WERI-Rb-1 (cell line): ENCODE data around the gene C2orf92.
A peak's percentile ranks its signal among the peaks of the same experiment; 100 is the strongest.

ENCODE experiments used
- DNase-seq: peaks from one replicate; pipeline ENCODE4 v3.0.0-alpha.2; 2020
- H3K27ac ChIP-seq: fragments of 250-450 bp; sonication (Bioruptor Pico); 2 replicates; pipeline ENCODE4 v1.5.1; 2020; ENCODE audit warnings: mild to moderate bottlenecking, moderate library complexity
- H3K27me3 ChIP-seq: fragments of 250-450 bp; sonication (Bioruptor Pico); 2 replicates; pipeline ENCODE4 v1.5.1; 2021; ENCODE audit warnings: mild to moderate bottlenecking, low read depth, moderate library complexity; ENCODE audit not compliant: insufficient read depth, severe bottlenecking
- H3K36me3 ChIP-seq: fragments of 250-450 bp; sonication (Bioruptor Pico); 2 replicates; pipeline ENCODE4 v1.5.1; 2020; ENCODE audit warnings: mild to moderate bottlenecking, moderate library complexity
- H3K4me3 ChIP-seq: 2 replicates; pipeline ENCODE4 v1.5.1; 2011; ENCODE audit warnings: low read depth, mild to moderate bottlenecking, control low read depth, low read length
- H3K9me3 ChIP-seq: fragments of 250-450 bp; sonication (Bioruptor Pico); 2 replicates; pipeline ENCODE4 v1.5.1; 2021; ENCODE audit warnings: mild to moderate bottlenecking, moderate library complexity; ENCODE audit not compliant: severe bottlenecking
- TF ChIP-seq, protein P1 (sequence below): IDR thresholded peaks from 2 replicates; pipeline ENCODE4 v1.5.1; 2011; ENCODE audit warnings: low read depth, mild to moderate bottlenecking, control low read depth, inconsistent platforms, low read length

Gene C2orf92

GRCh38 chr2:97712693-97713295 is 43.3 kb downstream of the C2orf92 start:
- H3K9me3 ChIP-seq, result no peaks in the 10 kb centered on the region
- DNase-seq, result no peak
- H3K4me3 ChIP-seq, result no peak overlapping the region
- H3K27ac ChIP-seq, result no peak overlapping the region
- TF ChIP-seq, protein P1, sequence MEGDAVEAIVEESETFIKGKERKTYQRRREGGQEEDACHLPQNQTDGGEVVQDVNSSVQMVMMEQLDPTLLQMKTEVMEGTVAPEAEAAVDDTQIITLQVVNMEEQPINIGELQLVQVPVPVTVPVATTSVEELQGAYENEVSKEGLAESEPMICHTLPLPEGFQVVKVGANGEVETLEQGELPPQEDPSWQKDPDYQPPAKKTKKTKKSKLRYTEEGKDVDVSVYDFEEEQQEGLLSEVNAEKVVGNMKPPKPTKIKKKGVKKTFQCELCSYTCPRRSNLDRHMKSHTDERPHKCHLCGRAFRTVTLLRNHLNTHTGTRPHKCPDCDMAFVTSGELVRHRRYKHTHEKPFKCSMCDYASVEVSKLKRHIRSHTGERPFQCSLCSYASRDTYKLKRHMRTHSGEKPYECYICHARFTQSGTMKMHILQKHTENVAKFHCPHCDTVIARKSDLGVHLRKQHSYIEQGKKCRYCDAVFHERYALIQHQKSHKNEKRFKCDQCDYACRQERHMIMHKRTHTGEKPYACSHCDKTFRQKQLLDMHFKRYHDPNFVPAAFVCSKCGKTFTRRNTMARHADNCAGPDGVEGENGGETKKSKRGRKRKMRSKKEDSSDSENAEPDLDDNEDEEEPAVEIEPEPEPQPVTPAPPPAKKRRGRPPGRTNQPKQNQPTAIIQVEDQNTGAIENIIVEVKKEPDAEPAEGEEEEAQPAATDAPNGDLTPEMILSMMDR, result no peak
- no peaks in the 10 kb centered on the region for H3K36me3 ChIP-seq
- no peaks in the 10 kb centered on the region for H3K27me3 ChIP-seq

DNA sequence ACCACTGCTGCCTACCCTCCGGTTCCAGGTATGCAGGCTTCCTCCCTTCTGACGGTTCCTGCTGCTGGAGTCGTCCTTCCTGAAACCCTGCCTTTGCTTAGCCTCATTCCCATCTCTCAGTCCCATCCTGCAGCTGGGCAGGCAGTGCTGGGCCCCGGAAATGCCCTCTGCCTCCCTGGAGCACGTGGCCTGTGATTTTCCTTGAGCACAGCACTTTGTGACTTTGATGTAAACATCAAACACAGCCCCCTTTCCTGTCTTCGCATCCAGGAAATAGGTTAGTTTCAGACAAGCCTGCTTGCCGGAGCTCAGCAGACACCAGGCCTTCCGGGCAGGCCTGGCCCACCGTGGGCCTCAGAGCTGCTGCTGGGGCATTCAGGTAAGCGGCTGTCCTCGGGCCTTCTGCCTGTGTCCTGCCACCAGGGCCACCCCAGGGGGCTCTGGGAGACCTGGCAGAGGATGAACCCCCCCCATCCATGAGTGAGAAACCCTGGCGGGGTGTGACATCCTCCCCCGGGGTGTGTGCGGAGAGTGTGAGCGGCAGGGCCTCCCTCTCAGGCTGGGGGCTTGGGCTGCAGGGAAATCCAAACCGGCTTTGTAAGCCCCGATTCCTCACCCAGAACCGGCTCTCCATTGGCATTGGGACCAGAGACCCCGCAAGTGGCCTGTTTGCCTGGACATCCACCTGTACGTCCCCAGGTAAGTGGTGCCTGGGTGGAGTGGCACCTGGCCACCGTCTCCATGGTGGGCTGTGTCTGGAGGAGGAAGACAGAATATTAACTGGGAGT is 44.0 kb downstream of the C2orf92 start, which contains the start of gene ZAP70:
Gene ZAP70, plus strand, starts transcription at position 281 of the 788 bp plus-strand sequence. CDS start 10,461 bp downstream, outside the sequence.
- H3K9me3 ChIP-seq, result no peaks in the 10 kb centered on the region
- H3K27ac ChIP-seq, result peak within 1 kb of the TSS; percentile 16; the same call in 1 of the 2 replicates
- DNase-seq, result peak; percentile 5
- TF ChIP-seq, protein P1, result no peak
- no peak within 1 kb of the TSS for H3K4me3 ChIP-seq
- H3K27me3 ChIP-seq, result no peaks in the 10 kb centered on the region
- no peaks in the 10 kb centered on the region for H3K36me3 ChIP-seq

DNA sequence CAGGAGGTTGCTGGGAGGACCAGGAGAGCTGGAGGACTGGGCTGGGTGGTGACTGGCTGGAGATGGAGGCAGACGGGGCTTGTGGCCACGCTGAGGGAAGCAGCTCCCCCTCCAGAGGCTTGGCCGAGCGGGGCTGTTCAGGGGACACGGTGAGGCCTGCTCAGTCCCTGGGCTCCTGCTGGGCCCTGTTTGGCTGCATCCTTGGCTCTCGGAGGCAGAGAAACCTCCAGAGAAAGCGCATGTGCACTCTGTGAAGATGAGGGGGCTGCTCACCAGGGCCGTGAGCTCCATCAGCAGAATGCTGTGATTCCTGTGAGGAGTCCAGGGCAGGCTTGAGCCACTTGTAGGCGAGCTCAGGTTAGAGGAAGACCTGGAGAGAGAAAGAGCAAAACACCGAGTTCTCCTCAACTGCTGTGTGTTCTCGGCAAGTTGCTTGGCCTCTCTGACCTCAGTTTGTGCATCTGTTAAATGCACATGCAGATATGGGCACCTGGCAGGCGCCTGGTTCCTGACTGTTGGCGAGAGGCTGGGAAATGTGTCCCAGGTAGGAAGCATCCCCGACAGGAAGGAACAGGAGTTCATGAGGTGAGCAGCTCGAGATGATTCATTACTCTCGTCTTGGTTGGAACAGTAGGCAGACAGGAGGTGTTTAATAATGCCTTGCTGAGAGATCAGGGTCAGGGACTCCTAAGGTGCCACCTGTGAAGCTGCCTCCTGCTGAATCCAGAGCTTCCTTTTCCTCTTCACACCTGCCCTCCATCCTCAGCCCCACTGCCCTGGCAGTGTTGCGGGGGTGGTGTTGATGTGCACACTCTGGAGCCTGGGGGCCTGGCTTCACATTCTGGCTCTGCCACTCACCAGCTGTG is 44.8 kb downstream of the C2orf92 start:
- TF ChIP-seq, protein P1, result no peak
- H3K27ac ChIP-seq, result no peak overlapping the region
- peak; percentile 1 for DNase-seq
- no peaks in the 10 kb centered on the region for H3K9me3 ChIP-seq
- no peaks in the 10 kb centered on the region for H3K27me3 ChIP-seq
- no peaks in the 10 kb centered on the region for H3K36me3 ChIP-seq
- no peak overlapping the region for H3K4me3 ChIP-seq

DNA sequence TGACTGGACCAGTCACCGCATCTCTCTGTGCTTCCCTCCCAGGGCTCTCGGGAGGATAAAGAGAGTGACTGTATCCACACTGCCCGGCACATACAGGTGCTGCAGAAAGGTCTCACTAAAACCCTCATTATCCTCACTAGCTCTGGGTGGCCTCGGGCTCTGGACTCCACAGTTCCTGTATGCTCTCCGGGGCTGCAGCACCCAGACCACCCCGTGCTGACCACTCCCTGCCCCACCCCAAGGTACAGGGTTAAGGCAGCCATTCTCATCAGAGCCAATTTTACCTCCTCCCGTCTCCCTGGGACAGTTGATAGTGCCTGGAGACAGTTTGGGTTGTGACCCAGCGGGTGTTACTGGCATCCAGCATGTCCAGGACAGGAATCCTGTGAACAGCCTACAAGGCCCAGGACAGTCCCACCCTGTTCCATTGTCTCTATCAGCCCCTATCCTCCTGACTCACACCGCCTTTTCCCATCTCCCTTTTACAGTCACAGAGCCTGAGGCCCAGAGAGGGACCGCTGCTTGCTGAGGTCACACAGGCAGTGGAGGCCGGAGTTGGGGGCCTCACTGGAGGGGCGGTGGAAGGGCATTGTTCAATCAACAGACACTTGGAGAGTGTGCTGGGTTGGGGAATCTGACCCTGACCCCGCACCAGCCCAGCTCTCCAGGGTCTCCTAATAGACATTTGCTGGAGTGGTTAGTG is 45.6 kb downstream of the C2orf92 start:
- Histone ChIP-seq H3K9me3 (no peaks in the 10 kb centered on the region), H3K27me3 (no peaks in the 10 kb centered on the region), H3K27ac (no peak overlapping the region), H3K4me3 (no peak overlapping the region), H3K36me3 (no peaks in the 10 kb centered on the region)
- no peak for DNase-seq
- TF ChIP-seq, protein P1, result no peak

GRCh38 chr2:97715951-97716694 is 46.6 kb downstream of the C2orf92 start:
- Histone ChIP-seq H3K36me3 (no peaks in the 10 kb centered on the region), H3K27me3 (no peaks in the 10 kb centered on the region), H3K4me3 (no peak overlapping the region), H3K27ac (no peak overlapping the region), H3K9me3 (no peaks in the 10 kb centered on the region)
- TF ChIP-seq, protein P1, result no peak
- no peak for DNase-seq
